ENCODE data around the gene PCIF1.
"Not testable (repeated sequence)": the region's sequence is repeated elsewhere in the genome, so short reads cannot be mapped to it uniquely, and the experiment has no call there.

PCIF1 gene

DNA sequence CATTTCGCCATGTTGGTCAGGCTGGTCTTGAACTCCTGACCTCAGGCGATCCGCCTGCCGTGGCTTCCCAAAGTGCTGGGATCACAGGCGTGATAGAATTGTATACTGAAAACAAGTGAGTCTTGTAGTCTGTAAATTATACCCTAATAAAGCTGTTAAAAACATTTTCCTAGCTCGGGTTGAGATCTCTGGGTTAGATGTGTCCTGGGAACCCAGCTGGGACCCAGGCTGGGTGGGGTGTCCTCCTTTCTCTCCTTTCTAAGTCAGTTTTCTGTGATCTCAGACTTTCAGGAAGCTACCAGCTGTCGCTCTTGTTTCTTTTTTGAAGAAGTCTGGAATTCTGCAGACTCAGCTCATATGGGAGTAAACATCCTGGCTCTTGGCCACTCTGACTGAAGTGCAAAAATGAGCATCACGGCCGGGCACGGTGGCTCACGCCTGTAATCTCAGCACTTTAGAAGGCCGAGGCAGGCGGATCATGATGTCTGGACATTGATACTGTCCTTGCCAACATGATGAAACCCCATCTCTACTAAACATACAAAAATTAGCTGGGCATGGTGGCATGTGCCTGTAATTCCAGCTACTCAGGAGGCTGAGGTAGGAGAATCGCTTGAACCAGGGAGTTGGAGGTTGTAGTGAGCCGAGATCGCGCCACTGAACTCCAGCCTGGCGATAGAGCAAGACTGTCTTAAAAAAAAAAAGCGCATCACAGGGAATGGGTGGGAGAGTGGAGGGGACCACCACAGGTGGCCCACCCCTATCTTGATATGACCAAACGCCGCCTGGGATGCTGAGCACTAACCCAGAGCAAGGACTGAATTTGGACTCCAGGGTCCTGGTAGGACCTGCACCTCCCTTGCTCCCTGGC, 9.9 kb upstream of the PCIF1 start:
- no peak for DNase-seq

DNA sequence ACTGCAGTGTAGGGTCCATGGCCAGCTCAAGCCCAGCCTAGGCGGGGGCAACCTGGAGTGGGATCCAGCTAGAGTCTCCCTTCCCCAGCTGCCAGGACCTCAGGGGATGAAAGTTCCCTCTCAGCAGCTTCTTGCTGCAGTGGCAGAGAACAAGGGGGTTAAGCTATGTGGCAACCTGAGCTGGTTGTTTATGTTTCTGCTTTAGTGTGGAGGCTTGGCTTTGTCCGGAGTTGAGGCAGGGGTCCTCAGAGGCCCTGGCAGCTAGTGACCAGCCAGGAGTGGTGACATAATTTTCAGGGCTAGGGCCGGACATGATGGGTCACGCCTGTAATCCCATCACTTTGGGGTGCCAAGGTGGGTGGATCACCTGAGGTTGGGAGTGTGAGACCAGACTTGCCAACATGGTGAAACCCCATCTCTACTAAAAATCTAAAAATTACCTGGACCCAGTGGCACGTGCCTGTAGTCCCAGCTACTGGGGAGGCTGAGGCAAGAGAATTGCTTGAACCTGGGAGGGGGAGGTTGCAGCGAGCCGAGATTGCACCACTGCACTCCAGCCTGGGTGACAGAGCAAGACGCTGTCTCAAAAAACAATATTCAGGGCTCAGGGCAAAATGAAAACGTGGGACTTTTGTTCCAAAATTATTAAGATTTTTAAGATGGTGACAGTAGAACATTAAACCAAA, 8.5 kb upstream of the PCIF1 start:
- DNase-seq, result no peak

GRCh38 chr20:45926731-45927070, 7.8 kb upstream of the PCIF1 start:
- no peak for DNase-seq

- no peak for DNase-seq
Observed at GRCh38 chr20:45927071-45927878, 7.2 kb upstream of the PCIF1 start.

GRCh38 chr20:45931680-45932079, 2.8 kb upstream of the PCIF1 start:
- DNase-seq, result not testable (repeated sequence)

GRCh38 chr20:45933266-45934045, 1.0 kb upstream of the PCIF1 start:
- peak; percentile 83 for DNase-seq

DNA sequence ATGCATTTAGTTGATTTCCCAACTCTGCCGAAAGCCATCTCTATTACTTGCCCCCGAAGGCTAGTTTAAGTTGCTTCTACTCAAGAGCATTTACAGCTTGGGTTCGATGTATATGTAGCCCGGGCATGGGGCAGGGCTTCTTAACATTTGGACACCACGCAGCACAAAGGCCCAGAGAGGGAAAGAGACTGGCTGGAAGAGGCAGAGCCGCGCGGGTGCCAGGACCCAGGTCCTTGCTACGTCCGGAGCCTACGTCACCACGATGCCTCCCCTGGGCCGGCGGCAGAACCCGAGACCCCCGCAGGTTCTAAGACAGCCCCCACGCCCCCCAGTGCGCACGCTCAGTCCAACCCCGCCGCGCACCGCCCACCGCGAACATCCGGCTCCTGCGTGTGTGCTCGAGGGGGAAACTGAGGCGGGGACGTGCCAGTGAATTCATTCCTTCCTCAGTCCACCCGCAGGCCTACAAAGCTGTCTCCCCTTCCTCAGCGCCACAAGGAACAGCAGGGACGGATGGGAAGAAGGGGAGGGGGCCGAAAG, 367 bp upstream of the PCIF1 start:
- peak; percentile 64 for DNase-seq

- DNase-seq, result no peak
Observed at GRCh38 chr20:45935416-45936046, 1.0 kb downstream of the PCIF1 start.

GRCh38 chr20:45937765-45938164, 3.3 kb downstream of the PCIF1 start:
- DNase-seq, result peak; percentile 29

- no peak for DNase-seq
Observed at GRCh38 chr20:45938727-45939438, 4.4 kb downstream of the PCIF1 start.

- DNase-seq, result no peak
Observed at GRCh38 chr20:45940053-45940452, 5.6 kb downstream of the PCIF1 start.

- DNase-seq, result no peak
Observed at GRCh38 chr20:45940469-45940868, 6.0 kb downstream of the PCIF1 start.

DNA sequence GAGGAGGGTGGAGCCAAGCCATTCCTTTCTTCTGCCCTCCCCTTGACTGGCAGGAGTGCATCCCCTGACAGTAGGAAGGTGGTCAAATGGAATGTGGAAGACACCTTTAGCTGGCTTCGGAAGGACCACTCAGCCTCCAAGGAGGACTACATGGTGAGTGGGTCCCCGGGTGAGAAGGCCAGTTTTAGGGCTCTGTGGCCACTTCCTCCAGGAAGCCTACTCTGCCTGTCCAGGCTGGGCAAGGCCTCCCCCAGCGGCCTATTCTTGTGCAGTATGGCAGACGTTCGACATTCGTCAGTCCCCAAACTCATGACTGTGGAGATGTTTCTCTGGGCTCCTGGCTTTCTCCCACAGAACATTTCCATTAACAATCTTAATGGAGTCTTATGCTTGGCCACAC, 9.1 kb downstream of the PCIF1 start:
- DNase-seq, result no peak

DNA sequence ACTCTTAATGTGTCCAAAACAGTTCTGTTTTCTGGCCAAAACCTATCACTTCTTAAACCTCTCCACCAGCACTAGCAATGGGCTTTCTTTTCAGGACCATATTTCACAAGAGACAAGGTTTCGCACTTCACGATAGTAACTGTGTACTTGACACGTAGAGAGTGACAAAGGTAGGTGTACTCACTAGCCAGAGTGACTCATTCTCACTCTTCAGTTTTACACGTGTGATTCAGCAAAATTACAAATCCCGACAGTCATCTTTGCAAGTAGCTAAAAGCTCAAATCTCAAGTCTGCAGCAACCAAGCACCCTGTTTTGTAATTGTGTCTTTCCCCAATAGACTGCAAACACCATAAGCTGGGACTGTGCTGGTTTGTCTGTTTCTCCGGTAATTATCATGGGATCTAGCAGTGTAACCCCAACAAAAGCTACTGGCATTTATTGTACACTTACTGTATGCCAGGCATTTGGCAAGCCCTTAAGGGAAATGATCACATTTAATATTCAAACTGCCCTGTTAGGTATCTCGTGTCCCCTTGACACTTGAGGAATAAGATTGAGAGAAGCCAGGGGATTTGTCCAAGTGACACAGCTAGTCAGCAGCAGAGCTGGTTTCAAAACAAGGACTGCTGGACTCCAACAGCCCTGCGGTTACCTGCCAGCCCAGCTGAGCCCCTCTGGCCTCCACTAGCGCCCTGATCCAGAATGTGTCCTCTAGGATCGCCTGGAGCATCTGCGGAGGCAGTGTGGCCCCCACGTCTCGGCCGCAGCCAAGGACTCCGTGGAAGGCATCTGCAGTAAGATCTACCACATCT, 9.9 kb downstream of the PCIF1 start:
- DNase-seq, result peak; percentile 80

- no peak for DNase-seq
Observed at GRCh38 chr20:45944965-45945677, 10.6 kb downstream of the PCIF1 start.

- DNase-seq, result no peak
Observed at GRCh38 chr20:45945678-45946148, 11.2 kb downstream of the PCIF1 start.

GRCh38 chr20:45946149-45946970, 11.9 kb downstream of the PCIF1 start:
- DNase-seq, result peak; percentile 64

DNA sequence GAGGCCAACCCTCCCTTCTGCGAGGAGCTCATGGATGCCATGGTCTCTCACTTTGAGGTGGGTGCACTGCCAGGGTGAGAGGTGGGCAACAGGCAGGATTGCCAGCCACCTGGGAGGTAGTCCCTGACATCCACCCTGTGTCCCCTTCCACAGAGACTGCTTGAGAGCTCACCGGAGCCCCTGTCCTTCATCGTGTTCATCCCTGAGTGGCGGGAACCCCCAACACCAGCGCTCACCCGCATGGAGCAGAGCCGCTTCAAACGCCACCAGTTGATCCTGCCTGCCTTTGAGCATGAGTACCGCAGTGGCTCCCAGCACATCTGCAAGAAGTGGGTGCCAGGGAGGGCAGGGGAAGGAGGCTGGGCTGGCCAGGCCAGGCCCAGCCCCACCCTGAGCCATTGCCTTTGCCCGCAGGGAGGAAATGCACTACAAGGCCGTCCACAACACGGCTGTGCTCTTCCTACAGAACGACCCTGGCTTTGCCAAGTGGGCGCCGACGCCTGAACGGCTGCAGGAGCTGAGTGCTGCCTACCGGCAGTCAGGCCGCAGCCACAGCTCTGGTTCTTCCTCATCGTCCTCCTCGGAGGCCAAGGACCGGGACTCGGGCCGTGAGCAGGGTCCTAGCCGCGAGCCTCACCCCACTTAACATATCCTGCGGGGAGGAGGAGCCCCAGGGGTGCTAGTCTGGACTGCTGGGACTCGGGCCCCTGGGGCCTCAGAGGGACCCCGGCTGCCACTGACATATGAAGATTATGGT, 12.8 kb downstream of the PCIF1 start:
- DNase-seq, result no peak
